Measurements from ENCODE around the gene GP1BA.

DNA sequence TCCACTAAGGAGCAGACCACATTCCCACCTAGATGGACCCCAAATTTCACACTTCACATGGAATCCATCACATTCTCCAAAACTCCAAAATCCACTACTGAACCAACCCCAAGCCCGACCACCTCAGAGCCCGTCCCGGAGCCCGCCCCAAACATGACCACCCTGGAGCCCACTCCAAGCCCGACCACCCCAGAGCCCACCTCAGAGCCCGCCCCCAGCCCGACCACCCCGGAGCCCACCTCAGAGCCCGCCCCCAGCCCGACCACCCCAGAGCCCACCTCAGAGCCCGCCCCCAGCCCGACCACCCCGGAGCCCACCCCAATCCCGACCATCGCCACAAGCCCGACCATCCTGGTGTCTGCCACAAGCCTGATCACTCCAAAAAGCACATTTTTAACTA is 1.6 kb downstream of the GP1BA start:
- TF ChIP-seq, protein P1, sequence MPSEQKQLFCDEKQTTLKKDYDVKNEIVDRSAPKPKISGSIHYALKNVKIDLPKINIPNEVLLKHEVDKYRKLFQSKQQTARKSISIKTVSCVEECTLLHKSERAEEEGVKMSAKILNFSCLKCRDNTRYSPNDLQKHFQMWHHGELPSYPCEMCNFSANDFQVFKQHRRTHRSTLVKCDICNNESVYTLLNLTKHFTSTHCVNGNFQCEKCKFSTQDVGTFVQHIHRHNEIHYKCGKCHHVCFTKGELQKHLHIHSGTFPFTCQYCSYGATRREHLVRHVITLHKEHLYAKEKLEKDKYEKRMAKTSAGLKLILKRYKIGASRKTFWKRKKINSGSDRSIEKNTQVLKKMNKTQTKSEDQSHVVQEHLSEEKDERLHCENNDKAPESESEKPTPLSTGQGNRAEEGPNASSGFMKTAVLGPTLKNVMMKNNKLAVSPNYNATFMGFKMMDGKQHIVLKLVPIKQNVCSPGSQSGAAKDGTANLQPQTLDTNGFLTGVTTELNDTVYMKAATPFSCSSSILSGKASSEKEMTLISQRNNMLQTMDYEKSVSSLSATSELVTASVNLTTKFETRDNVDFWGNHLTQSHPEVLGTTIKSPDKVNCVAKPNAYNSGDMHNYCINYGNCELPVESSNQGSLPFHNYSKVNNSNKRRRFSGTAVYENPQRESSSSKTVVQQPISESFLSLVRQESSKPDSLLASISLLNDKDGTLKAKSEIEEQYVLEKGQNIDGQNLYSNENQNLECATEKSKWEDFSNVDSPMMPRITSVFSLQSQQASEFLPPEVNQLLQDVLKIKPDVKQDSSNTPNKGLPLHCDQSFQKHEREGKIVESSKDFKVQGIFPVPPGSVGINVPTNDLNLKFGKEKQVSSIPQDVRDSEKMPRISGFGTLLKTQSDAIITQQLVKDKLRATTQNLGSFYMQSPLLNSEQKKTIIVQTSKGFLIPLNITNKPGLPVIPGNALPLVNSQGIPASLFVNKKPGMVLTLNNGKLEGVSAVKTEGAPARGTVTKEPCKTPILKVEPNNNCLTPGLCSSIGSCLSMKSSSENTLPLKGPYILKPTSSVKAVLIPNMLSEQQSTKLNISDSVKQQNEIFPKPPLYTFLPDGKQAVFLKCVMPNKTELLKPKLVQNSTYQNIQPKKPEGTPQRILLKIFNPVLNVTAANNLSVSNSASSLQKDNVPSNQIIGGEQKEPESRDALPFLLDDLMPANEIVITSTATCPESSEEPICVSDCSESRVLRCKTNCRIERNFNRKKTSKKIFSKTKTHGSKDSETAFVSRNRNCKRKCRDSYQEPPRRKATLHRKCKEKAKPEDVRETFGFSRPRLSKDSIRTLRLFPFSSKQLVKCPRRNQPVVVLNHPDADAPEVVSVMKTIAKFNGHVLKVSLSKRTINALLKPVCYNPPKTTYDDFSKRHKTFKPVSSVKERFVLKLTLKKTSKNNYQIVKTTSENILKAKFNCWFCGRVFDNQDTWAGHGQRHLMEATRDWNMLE (tag by site-specific recombination; conservative IDR thresholded peaks at IDR 0.05; ENCODE audit: low read depth), result no peak
- TF ChIP-seq, protein P2, sequence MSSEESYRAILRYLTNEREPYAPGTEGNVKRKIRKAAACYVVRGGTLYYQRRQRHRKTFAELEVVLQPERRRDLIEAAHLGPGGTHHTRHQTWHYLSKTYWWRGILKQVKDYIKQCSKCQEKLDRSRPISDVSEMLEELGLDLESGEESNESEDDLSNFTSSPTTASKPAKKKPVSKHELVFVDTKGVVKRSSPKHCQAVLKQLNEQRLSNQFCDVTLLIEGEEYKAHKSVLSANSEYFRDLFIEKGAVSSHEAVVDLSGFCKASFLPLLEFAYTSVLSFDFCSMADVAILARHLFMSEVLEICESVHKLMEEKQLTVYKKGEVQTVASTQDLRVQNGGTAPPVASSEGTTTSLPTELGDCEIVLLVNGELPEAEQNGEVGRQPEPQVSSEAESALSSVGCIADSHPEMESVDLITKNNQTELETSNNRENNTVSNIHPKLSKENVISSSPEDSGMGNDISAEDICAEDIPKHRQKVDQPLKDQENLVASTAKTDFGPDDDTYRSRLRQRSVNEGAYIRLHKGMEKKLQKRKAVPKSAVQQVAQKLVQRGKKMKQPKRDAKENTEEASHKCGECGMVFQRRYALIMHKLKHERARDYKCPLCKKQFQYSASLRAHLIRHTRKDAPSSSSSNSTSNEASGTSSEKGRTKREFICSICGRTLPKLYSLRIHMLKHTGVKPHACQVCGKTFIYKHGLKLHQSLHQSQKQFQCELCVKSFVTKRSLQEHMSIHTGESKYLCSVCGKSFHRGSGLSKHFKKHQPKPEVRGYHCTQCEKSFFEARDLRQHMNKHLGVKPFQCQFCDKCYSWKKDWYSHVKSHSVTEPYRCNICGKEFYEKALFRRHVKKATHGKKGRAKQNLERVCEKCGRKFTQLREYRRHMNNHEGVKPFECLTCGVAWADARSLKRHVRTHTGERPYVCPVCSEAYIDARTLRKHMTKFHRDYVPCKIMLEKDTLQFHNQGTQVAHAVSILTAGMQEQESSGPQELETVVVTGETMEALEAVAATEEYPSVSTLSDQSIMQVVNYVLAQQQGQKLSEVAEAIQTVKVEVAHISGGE (tag by site-specific recombination; conservative IDR thresholded peaks at IDR 0.05; ENCODE audit: low read depth), result no peak
- TF ChIP-seq TCF7L2 (IDR thresholded peaks at IDR 0.05; ENCODE audit: borderline replicate concordance, low read depth, low read length), result no peak

All from HEK293 (cell line).